K562 (cell line): Measurements from ENCODE around the gene ANKMY1. TPM values are rescaled to one million over a fixed set of nuclear protein-coding genes. Genes with fewer than 3 reads are reported as not detected.

Source experiments
- MGA ChIP-seq: fragments of 450-650 bp; IDR thresholded peaks from 2 replicates; pipeline ENCODE4 v1.6.1; 2016; ENCODE audit warnings: mild to moderate bottlenecking, moderate library complexity
- ZNF436 ChIP-seq: fragments of 250-450, 450-650 bp; sonication (Bioruptor Pico); formaldehyde crosslinking; IDR thresholded peaks from 2 replicates; pipeline ENCODE4 v1.7.0; 2020; ENCODE audit warnings: mild to moderate bottlenecking
- polyA plus RNA-seq, 8 experiments: library from polyadenylated mRNA; depleted of rRNA in 4 of 8; stranded (reverse) in 5 of 8; unstranded in 3 of 8; fragments of >200 nt; fragmentation: Nextera tagmentation in 2 of 8; fragmentation: Illumina TruSeq in 1 of 8; extraction: Ambion mirVana in 2 of 8; extraction: Trizol in 1 of 8; gene quantifications; 2 replicates each; pipeline versions ENCODE4 v1.2.1 to v1.2.3, GENCODE V29; 2011 to 2014; ENCODE audit warnings: inconsistent platforms in 1 of 8, missing spikeins in 1 of 8
- total RNA-seq, 7 experiments: library from RNA; depleted of rRNA in 6 of 7; stranded (reverse); fragments of >200 nt in 6 of 7; fragmentation: Illumina TruSeq in 2 of 7; extraction: Trizol in 2 of 7; gene quantifications; 2 replicates each; pipeline versions ENCODE4 v1.2.1 to v1.2.3, GENCODE V29; 2011 to 2021; ENCODE audit warnings: low replicate concordance in 1 of 7

The ANKMY1 gene
- total and polyA plus RNA-seq, 9 of the 15 experiments (the other 6 are each of a cell fraction or from before 2014, with no cell fraction given), result 0.75 to 15.1 (median 11.7) TPM

- no peak for TF ChIP-seq MGA
- no peak for TF ChIP-seq ZNF436 (CRISPR knock-in tag)
- TF ChIP-seq, all 486 proteins: peak for 1
Measured at GRCh38 chr2:240480834-240481623, 76.8 kb downstream of the ANKMY1 start (continued).
